Stimulated activated CD4-positive, alpha-beta T cell treated with anti-CD3 and anti-CD28 coated beads, Interleukin-2, amount 100 ng/mL, for 24 hours (primary cell): Measurements from ENCODE around the gene PIGU.

Experiments used
- DNase-seq, 2 donors: peaks; one replicate each; pipeline ENCODE4 v3.0.0-alpha.2; 2020

Gene PIGU

GRCh38 chr20:34575271-34575670 lies 101.6 kb downstream of the PIGU start:
- DNase-seq: no peak

- no peak for DNase-seq
These were observed 102.0 kb downstream of the PIGU start for GRCh38 chr20:34574861-34575260.

GRCh38 chr20:34574426-34574825 lies 102.5 kb downstream of the PIGU start:
- no peak for DNase-seq

- no peak for DNase-seq
These were observed 103.2 kb downstream of the PIGU start for GRCh38 chr20:34573541-34574300.

- no peak for DNase-seq
These were observed 105.1 kb downstream of the PIGU start for GRCh38 chr20:34571753-34572152.

- DNase-seq: no peak
These were observed 106.0 kb downstream of the PIGU start for GRCh38 chr20:34570859-34571306.

DNA sequence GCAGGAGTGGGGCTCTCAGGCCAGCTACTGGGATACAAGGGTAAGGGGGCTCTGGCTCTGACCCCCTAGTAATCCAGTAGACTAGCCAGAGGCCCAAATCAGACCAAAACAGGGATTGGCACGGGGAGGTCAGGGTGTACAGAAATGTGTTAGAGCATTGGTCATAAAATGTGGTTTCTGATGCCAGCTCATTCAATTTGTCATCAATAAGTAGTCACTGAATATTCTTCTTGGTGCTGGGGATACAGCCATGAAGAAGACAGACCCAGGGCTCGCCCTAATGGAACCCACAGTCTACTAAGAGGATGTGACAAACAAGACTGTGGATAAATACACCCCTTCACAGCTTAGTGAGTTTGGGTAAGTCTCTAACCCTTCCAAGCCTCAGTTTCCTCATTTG lies 107.3 kb downstream of the PIGU start:
- no peak for DNase-seq

DNA sequence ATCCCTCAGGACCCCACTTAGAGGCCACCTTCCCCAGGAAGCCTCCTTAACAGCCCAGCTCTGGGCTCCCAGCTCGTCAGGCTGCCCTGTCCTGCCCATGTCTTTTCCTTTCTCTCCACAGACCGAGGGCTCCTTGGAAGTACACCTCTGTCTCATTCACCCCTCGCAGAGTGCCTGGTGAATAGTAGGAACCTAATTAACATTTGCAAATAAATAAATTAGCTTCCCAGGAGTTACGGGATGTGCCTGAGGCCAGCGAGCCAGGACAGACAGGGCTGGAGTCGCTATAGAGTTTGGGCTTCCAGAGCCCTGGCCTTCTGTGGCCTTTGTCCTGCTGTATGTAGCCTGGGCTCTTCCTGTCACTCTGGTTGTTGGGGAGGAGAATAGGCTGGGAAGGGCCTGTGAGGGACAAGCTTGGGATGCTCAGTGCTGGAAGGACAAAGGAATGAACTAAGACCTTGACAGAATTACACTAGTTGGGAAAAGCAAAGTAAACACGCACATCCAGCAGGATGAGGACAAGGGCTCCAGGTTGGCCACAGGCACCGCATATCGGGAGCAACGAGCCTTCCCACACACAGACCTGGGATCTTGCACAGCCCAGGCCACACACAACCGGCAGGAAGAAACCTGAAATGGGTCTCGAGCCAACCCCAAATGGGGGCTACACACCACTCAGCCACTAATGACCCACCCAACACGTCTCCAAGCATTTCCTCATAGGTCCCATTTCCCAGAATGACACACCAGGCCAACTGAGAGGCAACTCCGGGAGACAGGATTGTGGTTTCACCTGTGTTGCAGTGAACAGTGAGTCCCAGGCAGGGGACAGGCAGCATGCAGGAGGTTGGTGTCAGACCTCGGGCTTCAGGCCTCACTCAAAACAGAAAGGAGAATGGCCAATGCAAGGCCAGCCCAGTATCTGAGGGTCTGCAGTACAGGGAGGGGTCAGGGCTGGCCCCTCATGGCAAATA lies 108.7 kb downstream of the PIGU start:
- no peak for DNase-seq

DNA sequence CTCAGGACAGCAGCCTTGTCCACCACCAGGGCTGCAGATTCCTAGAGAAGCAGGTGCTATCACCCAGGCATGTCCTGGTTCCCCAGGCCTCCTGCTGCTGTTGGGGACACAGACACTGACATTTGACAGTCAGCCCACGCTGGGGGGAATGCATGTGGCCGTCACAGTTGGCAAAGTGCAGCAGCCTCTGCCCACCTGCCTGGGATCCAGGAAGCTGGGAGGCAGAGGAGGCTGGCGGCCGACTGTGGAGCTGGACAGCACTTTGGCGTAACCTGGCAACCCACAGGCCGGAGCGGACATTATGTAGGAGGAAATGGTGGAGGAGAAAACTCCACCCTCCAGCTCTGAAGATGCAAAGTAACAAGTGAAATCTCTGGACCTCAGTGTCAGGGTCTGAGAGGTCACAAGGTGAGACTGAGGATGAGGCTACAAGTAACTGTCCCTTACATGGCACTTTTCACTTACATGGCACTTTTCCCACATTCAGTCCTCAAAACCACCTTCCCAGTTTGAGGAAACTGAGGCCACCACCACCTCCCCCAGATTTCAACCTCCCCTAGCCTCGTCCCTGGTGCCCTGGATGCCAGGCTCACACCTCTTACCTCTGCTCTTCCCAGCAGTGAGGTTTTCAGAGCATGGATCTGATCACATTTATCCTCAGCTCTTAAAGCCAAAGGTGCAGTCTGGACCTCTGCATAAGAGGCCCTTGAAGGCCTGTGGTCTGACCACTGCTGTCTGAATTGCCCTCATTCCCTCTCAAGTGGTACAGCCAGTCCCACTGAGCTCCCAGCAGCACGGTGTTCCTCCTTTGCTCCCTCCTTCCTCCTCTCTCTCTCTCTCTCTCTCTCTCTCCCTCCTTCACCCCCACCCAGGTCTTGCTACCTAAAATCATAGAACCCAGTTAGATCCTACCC lies 109.7 kb downstream of the PIGU start:
- no peak for DNase-seq

GRCh38 chr20:34564833-34565232 lies 112.1 kb downstream of the PIGU start:
- no peak for DNase-seq

DNA sequence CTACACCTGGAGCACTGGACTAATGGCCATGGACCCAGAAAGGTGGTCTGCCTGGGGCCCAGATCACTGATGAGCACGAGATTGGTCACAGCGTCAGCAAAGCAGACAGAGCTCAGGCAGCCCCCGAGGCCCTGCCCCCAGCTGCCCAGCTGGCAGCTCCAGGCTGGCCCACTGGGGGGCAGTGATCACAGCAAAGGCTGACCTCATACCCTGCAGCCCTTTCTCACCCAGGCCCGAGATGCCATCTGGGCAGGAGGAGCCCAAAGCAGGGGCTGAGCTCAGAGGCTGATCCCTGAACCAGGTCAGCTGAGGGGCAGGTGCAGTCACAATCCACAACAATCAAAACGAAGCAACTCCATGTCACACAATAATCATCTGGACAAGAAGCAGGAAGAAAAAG lies 114.3 kb downstream of the PIGU start:
- DNase-seq: no peak

DNA sequence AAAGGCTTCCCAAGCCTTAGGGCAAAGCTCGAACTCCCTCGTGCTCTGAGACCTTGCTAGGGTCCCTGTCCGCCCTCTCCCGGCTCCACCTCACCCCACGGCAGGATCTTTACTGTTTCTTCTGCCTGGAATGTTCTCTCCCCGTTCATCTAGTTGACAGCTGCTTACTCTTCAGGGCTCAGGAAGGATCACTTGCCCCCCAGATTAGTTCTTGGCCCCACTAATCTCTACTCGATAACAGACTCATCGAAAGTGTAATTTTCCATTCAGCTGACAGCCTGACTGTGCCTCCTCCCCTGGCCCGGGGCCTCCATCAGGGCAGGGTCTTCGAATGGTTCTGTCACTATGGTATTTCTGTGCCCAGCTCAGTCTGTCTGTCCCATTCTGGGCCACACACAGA lies 115.2 kb downstream of the PIGU start:
- no peak for DNase-seq

- DNase-seq: no peak
These were observed 116.3 kb downstream of the PIGU start for GRCh38 chr20:34560614-34561013.

- DNase-seq: no peak
These were observed 116.8 kb downstream of the PIGU start for GRCh38 chr20:34560141-34560523.

DNA sequence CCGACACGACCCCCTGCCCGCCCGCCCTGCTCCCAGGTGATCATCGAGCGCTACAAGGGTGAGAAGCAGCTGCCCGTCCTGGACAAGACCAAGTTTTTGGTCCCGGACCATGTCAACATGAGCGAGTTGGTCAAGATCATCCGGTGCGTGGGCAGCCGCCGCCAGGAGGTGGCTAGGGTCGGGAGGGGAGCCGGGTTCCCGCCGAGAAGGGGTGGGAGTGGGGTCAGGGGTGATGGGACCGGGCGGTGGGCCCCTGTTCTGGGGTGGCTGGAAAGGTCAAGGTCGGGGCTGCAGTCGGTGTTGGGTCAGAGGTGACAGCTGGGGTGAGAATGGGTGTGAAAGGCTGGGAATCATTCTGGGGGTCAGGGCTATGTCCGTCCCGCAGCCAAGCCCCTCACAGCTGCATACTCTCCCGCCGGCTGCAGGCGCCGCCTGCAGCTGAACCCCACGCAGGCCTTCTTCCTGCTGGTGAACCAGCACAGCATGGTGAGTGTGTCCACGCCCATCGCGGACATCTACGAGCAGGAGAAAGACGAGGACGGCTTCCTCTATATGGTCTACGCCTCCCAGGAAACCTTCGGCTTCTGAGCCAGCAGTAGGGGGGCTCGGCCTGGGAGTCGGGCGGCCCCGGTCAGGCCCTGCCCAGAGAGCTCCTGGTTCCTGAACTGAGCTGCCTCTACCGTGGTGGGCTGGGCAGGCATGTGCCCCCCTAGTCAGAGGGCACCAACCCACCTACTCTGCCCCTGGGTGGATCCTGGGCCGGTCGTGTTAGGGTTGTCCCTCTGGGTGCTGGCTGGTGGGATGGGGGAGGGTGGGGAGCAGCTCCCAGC lies 117.4 kb downstream of the PIGU start:
- DNase-seq: no peak

- DNase-seq: peak; percentile 93
These were observed 118.3 kb downstream of the PIGU start, which contains the start of gene MAP1LC3A for GRCh38 chr20:34558320-34559218. Gene MAP1LC3A (plus strand): TSS chr20:34558718. CDS start chr20:34558869, 151 bp downstream.

- no peak for DNase-seq
These were observed 119.0 kb downstream of the PIGU start for GRCh38 chr20:34557936-34558319.

- no peak for DNase-seq
These were observed 123.5 kb downstream of the PIGU start for GRCh38 chr20:34553366-34553867.

GRCh38 chr20:34552569-34552968 lies 124.3 kb downstream of the PIGU start:
- DNase-seq: no peak

DNA sequence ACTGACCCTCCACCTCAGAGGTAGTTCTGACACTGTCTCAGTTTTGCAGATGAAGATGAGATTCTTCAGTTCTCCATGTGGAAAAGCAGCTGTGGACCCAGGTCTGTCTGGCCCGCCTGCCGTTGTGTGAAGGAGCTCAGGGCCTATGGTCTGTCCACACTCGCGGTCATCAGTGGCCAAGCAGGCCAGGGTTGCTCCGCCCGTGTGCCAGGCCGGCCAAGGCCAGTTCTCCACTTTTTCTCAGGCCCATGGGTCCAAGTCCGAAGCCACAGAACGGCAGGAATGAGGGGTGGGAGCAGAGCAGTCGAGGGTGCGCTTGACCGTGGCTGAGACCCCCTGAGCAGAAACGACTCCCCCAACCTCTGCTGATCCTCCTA lies 127.0 kb downstream of the PIGU start:
- DNase-seq: no peak
